GM21360 (cell line): Measurements from ENCODE around the gene CA11.
"Not testable (repeated sequence)": the region's sequence is repeated elsewhere in the genome, so short reads cannot be mapped to it uniquely, and the experiment has no call there.

Experiments used
- ATAC-seq: cut with Tn5 transposase; IDR thresholded peaks from one replicate; pipeline ENCODE4 v1.9.1; 2021; ENCODE audit warnings: mild to moderate bottlenecking, moderate library complexity; ENCODE audit not compliant: unreplicated experiment

Gene CA11

GRCh38 chr19:48646001-48646721 is at the start of gene CA11:
Gene CA11 (minus strand): TSS chr19:48646187. CDS start chr19:48645632, 555 bp downstream.
- ATAC-seq, result peak; percentile 69

- not testable (repeated sequence) for ATAC-seq
Measured at GRCh38 chr19:48693629-48694028, 47.6 kb upstream of the CA11 start.

GRCh38 chr19:48689449-48689848 is 43.5 kb upstream of the CA11 start:
- ATAC-seq, result no peak

- ATAC-seq, result no peak
Measured at GRCh38 chr19:48687776-48688175, 41.8 kb upstream of the CA11 start.

- not testable (repeated sequence) for ATAC-seq
Measured at GRCh38 chr19:48686637-48687036, 40.6 kb upstream of the CA11 start.

- ATAC-seq, result no peak
Measured at GRCh38 chr19:48686088-48686487, 40.1 kb upstream of the CA11 start.

GRCh38 chr19:48685583-48685982 is 39.6 kb upstream of the CA11 start:
- no peak for ATAC-seq

DNA sequence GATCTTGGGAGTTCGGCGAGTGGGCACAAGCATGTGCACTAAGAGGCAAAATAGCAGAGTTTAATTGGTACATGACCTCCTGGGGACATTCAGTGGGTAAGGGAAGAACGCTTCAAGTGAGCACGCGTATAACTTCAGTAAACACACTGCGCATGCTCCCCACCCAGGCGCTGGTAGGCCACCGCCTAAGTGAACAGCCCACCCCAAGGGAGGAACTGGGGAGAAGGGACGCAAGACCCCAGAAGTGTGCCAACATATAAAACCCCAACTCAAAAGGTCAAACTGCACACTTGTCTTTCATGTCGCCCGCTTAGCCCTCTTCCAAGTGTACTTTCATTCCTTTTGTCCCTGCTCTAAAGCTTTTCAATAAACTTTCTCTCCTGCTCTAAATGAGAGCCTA is 37.4 kb upstream of the CA11 start:
- ATAC-seq, result no peak

DNA sequence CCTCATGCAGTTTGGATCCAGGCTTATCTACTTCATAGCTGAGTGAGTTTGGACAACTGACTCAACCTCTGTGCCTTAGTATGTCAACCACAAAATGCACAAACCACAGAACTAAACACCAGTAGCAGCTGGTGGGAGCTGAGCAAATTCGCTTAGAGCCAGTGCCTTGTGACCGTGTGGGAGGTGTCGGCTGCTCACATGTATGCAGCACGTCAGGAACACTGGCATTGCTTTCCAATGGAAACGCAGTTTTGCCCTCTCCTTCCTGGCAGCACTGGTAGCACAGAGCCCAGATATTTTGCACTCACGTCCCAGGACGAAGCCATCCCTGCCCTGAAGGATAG is 35.1 kb upstream of the CA11 start:
- ATAC-seq, result no peak

DNA sequence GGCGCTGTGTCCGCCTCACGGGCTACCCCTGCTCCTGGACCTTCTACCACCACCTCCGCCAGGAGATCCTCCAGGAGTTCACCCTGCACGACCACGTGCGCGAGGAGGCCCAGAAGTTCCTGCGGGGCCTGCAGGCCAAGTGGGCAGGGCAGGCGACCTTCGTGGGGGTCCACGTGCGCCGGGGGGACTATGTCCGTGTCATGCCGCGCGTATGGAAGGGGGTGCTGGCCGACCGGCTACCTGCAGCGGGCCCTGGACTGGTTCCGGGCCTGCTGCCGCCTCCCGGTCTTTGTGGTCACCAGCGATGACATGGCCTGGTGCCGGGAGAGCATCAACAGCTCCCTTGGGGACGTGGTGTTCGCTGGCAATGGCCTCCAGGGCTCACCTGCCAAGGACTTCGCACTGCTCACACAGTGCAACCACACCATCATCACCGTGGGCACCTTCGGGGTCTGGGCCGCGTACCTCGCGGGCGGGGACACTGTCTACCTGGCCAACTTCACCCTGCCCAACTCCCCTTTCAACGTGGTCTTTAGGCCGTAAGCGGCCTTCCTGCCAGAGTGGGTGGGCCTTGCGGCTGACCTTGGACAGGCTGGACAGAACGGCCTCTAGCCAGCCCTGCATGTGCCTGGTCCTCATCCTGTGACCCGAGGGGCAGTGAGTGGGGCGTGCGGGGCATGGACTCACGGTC is 34.6 kb upstream of the CA11 start:
- ATAC-seq, result no peak

- not testable (repeated sequence) for ATAC-seq
Measured at GRCh38 chr19:48680006-48680405, 34.0 kb upstream of the CA11 start.

GRCh38 chr19:48678201-48678600 is 32.2 kb upstream of the CA11 start:
- ATAC-seq, result no peak

DNA sequence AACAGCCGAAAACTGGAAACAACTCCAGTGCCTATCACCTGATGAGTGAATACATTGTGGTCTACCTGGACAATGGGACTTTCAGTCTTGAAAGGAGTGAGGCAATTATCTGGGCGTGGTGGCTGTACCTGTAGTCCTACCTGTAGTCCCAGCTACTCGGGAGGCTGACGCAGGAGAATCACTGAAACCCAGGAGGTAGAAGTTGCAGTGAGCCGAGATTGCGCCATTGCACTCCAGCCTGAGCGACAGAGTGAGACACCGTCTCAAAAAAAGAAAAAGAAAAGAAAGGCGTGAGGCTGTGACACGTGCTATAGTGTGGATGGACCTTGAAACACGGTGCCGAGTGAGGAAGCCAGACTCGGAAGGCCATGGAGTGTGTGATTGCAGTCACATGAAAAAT is 30.9 kb upstream of the CA11 start:
- ATAC-seq, result no peak

DNA sequence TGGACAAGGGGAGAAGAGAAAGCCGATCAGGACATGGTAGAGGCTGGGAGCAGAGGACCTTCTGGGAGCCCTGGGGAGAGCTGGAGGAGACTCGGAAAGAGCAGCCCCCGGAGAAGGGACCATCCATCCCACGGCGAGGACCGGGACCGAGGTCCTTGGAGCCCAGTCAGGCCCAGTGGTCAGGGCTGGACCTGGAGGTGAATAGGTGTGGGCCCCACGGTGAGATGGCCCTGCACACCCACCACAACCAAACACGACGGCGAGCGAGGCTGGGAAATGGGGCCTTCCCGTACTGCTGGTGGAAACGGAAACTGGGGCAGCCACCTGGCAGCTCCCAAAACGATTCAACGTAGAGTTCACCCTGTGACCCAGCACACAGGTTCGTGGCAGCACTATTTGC is 30.5 kb upstream of the CA11 start:
- ATAC-seq, result no peak

DNA sequence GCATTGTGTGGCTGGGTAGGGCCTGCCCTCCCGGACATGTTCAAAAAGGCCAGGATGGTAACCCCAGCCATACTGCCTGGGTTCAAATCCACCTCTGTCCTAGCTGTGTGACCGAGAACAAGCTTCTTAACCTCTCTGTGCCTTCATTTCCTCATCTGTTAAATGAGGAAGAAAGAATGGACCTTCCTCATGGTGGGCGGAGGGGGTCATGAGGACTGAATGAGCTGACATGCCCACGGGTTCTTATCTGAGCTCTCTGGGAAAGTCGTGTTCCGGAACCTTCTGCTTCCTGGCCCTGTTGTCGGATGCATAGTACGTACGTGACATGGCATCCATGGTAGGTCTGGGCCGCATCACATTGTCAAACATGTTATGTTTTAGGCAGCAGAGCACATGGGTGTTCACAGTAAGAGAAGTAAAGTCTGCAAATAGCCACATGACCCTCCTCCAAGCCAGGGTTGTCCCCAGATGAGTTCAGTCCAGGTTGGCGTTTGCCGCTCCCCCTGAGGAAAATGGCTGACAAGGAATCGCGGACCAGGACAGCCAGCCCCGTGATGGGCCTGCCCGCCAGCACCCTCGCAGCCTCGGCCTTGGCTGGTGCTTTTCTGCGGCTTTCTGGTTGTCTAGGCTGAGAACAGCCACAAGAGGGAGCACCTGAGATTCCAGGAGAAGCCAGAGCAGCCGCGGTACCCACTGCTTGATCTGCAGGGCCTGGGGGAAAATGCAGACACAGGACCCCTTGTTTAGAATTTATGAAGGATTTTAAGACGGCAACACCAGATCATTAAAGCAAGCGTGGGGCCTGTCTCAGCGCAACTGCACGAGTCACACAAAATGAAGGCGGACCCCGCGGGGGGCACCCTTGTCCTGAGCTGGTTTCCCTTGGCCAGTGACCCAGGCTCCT is 29.2 kb upstream of the CA11 start:
- ATAC-seq, result no peak

GRCh38 chr19:48674216-48674809 is 28.3 kb upstream of the CA11 start:
- no peak for ATAC-seq

GRCh38 chr19:48673436-48674100 is 27.6 kb upstream of the CA11 start:
- no peak for ATAC-seq

- no peak for ATAC-seq
Measured at GRCh38 chr19:48672994-48673393, 27.0 kb upstream of the CA11 start, which contains the start of gene NTN5. Gene NTN5 (minus strand): TSS chr19:48673017. CDS start chr19:48670986, 2,031 bp downstream.

GRCh38 chr19:48671446-48671995 is 25.5 kb upstream of the CA11 start:
- no peak for ATAC-seq
